Nephron progenitor cell (in vitro differentiated cells): ENCODE measurements around the gene RUBCNL.

ENCODE experiments used
- DNase-seq: peaks from one replicate; pipeline ENCODE4 v3.0.0; 2021
- H3K27ac Mint-ChIP-seq: 2 replicates; pipeline ENCODE4 v1.8.0; 2021; ENCODE audit warnings: mild to moderate bottlenecking, moderate library complexity, mixed read lengths
- H3K27me3 Mint-ChIP-seq: 2 replicates; pipeline ENCODE4 v1.8.0; 2021; ENCODE audit warnings: mild to moderate bottlenecking, low read depth, mixed read lengths; ENCODE audit not compliant: poor library complexity
- H3K36me3 Mint-ChIP-seq: 2 replicates; pipeline ENCODE4 v1.8.0; 2021; ENCODE audit warnings: low read depth, mixed read lengths
- H3K4me1 Mint-ChIP-seq: 2 replicates; pipeline ENCODE4 v1.8.0; 2021; ENCODE audit warnings: mixed read lengths
- H3K4me3 Mint-ChIP-seq: 2 replicates; pipeline ENCODE4 v1.8.0; 2021; ENCODE audit warnings: mild to moderate bottlenecking, moderate library complexity, mixed read lengths
- H3K9me3 Mint-ChIP-seq: 2 replicates; pipeline ENCODE4 v1.8.0; 2021; ENCODE audit warnings: mild to moderate bottlenecking, moderate library complexity, mixed read lengths
- TF ChIP-seq, protein P1 (sequence below): fragments of 200-600 bp; sonication (generic); IDR thresholded peaks from 2 replicates; pipeline ENCODE4 v1.5.0; 2021; ENCODE audit warnings: antibody characterized with exemption

RUBCNL gene

DNA sequence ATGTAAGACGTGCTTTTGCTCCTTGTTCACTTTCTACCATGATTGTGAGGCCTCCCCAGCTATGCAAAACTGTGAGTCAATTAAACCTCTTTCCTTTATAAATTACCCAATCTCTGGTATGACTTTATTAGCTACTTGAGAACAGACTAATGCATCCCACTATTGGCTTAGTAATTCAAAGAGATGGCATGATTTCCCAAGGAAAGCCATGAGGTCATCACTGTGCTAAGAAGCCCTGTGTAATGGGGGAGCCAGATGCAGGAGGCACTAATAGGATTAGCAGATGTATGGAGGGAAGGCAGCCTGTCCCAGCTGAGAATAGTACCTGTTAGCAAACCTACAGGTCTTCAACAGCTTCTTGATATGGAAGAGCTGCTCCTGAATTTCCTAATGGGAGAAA lies 38.1 kb downstream of the RUBCNL start:
- H3K4me3 Mint-ChIP-seq: no peak overlapping the region
- peaks cover 15% of the 10 kb centered on the region for H3K36me3 Mint-ChIP-seq
- no peak for DNase-seq
- peaks cover 4% of the 10 kb centered on the region for H3K9me3 Mint-ChIP-seq
- no peaks in the 10 kb centered on the region for H3K4me1 Mint-ChIP-seq
- H3K27me3 Mint-ChIP-seq: peaks cover 5% of the 10 kb centered on the region
- TF ChIP-seq, protein P1, sequence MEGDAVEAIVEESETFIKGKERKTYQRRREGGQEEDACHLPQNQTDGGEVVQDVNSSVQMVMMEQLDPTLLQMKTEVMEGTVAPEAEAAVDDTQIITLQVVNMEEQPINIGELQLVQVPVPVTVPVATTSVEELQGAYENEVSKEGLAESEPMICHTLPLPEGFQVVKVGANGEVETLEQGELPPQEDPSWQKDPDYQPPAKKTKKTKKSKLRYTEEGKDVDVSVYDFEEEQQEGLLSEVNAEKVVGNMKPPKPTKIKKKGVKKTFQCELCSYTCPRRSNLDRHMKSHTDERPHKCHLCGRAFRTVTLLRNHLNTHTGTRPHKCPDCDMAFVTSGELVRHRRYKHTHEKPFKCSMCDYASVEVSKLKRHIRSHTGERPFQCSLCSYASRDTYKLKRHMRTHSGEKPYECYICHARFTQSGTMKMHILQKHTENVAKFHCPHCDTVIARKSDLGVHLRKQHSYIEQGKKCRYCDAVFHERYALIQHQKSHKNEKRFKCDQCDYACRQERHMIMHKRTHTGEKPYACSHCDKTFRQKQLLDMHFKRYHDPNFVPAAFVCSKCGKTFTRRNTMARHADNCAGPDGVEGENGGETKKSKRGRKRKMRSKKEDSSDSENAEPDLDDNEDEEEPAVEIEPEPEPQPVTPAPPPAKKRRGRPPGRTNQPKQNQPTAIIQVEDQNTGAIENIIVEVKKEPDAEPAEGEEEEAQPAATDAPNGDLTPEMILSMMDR: no peak
- no peak overlapping the region for H3K27ac Mint-ChIP-seq

- Mint-ChIP-seq H3K4me1 (peaks cover 12% of the 10 kb centered on the region), H3K27me3 (peaks cover 5% of the 10 kb centered on the region), H3K9me3 (peaks cover 4% of the 10 kb centered on the region), H3K27ac (no peak overlapping the region), H3K36me3 (peaks cover 6% of the 10 kb centered on the region), H3K4me3 (no peak overlapping the region)
- TF ChIP-seq, protein P1: no peak
- no peak for DNase-seq
Measured at GRCh38 chr13:46347277-46347676, 39.8 kb downstream of the RUBCNL start.

DNA sequence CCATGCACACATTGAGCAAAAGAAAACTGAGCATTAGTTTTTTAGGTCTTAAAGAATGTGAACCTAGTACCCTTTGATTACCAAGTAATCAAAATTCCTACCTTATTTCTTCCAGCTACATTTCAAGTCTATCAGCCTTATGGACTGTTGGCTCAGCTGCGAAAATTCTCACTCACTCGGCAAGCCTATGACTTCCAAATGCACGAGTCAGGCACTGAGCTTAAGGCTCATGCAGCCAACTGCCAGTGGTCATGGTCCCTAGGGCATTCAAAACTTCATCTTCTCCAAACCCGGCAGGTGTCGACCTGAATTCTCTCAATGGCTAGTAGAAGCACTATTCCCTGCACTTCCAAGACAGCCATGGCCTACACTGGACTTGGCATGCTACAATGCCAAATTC lies 41.2 kb downstream of the RUBCNL start:
- H3K27me3 Mint-ChIP-seq: peaks cover 5% of the 10 kb centered on the region
- no peak overlapping the region for H3K4me3 Mint-ChIP-seq
- peaks cover 23% of the 10 kb centered on the region for H3K4me1 Mint-ChIP-seq
- peaks cover 6% of the 10 kb centered on the region for H3K36me3 Mint-ChIP-seq
- DNase-seq: no peak
- TF ChIP-seq, protein P1: no peak
- H3K27ac Mint-ChIP-seq: no peak overlapping the region
- peaks cover 4% of the 10 kb centered on the region for H3K9me3 Mint-ChIP-seq

DNA sequence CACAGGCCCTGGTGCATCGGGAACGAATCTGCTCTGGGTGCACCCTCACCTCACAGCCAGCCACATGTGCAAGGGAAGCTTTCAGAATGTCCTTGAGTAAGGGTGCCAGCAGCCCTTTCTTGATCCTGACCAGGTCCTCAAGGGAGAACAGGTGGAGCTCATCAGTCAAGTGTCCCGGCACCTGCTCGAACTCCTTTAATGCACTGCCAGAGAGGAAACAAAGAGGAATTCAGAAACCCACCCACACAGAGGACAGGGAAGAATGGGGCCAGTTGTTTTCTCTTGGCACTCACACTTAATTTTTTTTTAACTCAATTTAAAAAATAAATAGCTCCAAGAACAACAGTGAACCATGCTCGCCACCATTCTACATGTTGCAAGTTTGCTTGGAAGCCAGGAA lies 41.7 kb downstream of the RUBCNL start:
- Mint-ChIP-seq H3K4me3 (no peak overlapping the region), H3K36me3 (peaks cover 6% of the 10 kb centered on the region), H3K9me3 (peaks cover 4% of the 10 kb centered on the region), H3K27me3 (peaks cover 5% of the 10 kb centered on the region), H3K27ac (no peak overlapping the region), H3K4me1 (peaks cover 28% of the 10 kb centered on the region)
- TF ChIP-seq, protein P1: no peak
- DNase-seq: no peak

GRCh38 chr13:46343279-46343994 lies 43.6 kb downstream of the RUBCNL start:
- DNase-seq: no peak
- Mint-ChIP-seq H3K27me3 (peaks cover 11% of the 10 kb centered on the region), H3K4me1 (peaks cover 33% of the 10 kb centered on the region), H3K27ac (peak overlapping the region; percentile 21), H3K4me3 (no peak overlapping the region), H3K9me3 (peaks cover 4% of the 10 kb centered on the region), H3K36me3 (peaks cover 5% of the 10 kb centered on the region)
- TF ChIP-seq, protein P1: no peak

DNA sequence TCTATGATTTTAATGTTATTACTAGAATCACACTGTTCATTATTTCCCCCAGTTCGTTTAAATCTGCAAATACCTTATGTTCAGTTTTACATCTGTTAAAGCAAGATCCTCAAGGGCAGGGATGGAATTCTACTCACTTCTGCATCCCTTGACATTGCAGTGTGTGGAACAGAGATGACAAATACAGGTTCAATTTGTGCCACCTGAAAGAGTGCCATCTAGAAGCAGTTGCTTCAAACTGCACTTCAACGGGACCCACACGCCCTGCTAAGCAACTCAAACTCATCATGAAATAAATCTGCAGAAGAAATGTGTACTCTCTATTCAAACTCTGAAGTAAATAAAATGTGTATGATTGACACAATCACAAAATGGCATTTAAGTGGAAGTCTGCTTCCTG lies 44.5 kb downstream of the RUBCNL start:
- Mint-ChIP-seq H3K9me3 (no peaks in the 10 kb centered on the region), H3K4me1 (peaks cover 33% of the 10 kb centered on the region), H3K27ac (no peak overlapping the region), H3K27me3 (peaks cover 11% of the 10 kb centered on the region), H3K36me3 (peaks cover 5% of the 10 kb centered on the region), H3K4me3 (no peak overlapping the region)
- TF ChIP-seq, protein P1: no peak
- no peak for DNase-seq
